Omental fat pad (tissue), 4 donors: ENCODE measurements around the gene RPL15. TPM values are rescaled to one million over a fixed set of nuclear protein-coding genes. Genes with fewer than 3 reads are reported as not detected.
"Not testable (repeated sequence)": the region's sequence is repeated elsewhere in the genome, so short reads cannot be mapped to it uniquely, and the experiment has no call there.

Experiments
- ATAC-seq: fragments of 150-250 bp; one replicate; pipeline ENCODE4 v1.9.1; 2016; ENCODE audit warnings: mild to moderate bottlenecking, moderate library complexity; ENCODE audit not compliant: low FRiP score
- DNase-seq: peaks from one replicate; pipeline ENCODE4 v3.0.0-alpha.2; 2019; ENCODE audit warnings: low spot score
- total RNA-seq, 4 donors: library from RNA; depleted of rRNA; stranded (reverse); fragments of >200 nt; gene quantifications; one replicate each; pipeline ENCODE4 v1.1.0, GENCODE V29; 2016
- TF ChIP-seq, protein P1 (sequence below), 3 donors: fragments of 450-650 bp; IDR thresholded peaks; one replicate each; pipeline ENCODE4 v1.5.1; 2016 to 2017; ENCODE audit warnings: antibody characterized with exemption in 3 of 3, mild to moderate bottlenecking in 3 of 3, moderate library complexity in 2 of 3

Gene RPL15
- 1,000 to 10,000 TPM; 1,996 to 2,993 (median 2,303) TPM for total RNA-seq

GRCh38 chr3:23916886-23917678 lies at the start of gene RPL15, which contains the start of gene NKIRAS1:
TSS of gene RPL15 (plus strand) at chr3:23917132. CDS start at chr3:23917860, 728 bp downstream.
TSS of gene NKIRAS1 (minus strand) at chr3:23916990. CDS start at chr3:23910904, 6,086 bp downstream.
- peak; percentile 99 for ATAC-seq
- TF ChIP-seq, protein P1, sequence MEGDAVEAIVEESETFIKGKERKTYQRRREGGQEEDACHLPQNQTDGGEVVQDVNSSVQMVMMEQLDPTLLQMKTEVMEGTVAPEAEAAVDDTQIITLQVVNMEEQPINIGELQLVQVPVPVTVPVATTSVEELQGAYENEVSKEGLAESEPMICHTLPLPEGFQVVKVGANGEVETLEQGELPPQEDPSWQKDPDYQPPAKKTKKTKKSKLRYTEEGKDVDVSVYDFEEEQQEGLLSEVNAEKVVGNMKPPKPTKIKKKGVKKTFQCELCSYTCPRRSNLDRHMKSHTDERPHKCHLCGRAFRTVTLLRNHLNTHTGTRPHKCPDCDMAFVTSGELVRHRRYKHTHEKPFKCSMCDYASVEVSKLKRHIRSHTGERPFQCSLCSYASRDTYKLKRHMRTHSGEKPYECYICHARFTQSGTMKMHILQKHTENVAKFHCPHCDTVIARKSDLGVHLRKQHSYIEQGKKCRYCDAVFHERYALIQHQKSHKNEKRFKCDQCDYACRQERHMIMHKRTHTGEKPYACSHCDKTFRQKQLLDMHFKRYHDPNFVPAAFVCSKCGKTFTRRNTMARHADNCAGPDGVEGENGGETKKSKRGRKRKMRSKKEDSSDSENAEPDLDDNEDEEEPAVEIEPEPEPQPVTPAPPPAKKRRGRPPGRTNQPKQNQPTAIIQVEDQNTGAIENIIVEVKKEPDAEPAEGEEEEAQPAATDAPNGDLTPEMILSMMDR (IDR thresholded peaks at IDR 0.05) = peak in 1 of 3 donors; percentile 20
- DNase-seq = peak; percentile 78

GRCh38 chr3:23867400-23867799 lies 49.5 kb upstream of the RPL15 start:
- ATAC-seq (no peak), DNase-seq (no peak)
- TF ChIP-seq, protein P1 (IDR thresholded peaks at IDR 0.05) = no peak

GRCh38 chr3:23867838-23868237 lies 49.1 kb upstream of the RPL15 start:
- TF ChIP-seq, protein P1 (IDR thresholded peaks at IDR 0.05) = no peak
- ATAC-seq = no peak
- DNase-seq = no peak

- DNase-seq = no peak
- ATAC-seq = no peak
- TF ChIP-seq, protein P1 (IDR thresholded peaks at IDR 0.05) = no peak
Measured at GRCh38 chr3:23869977-23870662, 46.8 kb upstream of the RPL15 start.

- ATAC-seq, DNase-seq: not testable (repeated sequence)
Measured at GRCh38 chr3:23870663-23871043, 46.3 kb upstream of the RPL15 start.

DNA sequence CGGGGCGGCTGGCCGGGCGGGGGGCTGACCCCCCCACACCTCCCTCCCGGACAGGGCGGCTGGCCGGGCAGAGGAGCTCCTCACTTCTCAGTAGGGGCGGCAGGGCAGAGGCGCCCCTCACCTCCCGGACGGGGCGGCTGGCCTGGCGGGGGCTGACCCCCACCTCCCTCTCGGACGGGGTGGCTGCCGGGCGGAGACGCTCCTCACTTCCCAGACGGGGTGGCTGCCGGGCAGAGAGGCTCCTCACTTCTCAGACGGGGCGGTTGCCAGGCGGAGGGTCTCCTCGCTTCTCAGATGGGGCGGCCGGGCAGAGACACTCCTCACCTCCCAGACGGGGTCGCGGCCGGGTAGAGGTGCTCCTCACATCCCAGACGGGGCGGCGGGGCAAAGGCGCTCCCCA lies 45.6 kb upstream of the RPL15 start:
- ATAC-seq, DNase-seq: not testable (repeated sequence)

DNA sequence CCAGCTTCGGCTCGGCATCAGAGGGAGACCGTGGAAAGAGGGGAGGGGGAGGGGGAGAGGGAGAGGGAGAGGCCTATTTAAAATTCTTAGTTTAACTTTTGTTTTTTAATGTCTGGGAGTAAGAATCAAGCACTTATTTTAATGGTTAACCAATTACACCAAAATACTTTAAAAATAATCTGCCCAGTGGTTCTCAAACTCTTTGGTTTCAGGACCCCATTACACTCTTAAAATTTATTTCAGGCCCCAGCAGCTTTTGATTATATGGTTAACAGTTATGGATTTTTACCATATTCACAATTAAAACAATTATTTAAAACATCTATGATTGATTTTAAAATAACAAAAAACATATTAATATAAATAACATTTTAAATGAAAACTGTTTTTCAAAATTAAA lies 44.6 kb upstream of the RPL15 start:
- TF ChIP-seq, protein P1 (IDR thresholded peaks at IDR 0.05) = no peak
- DNase-seq (no peak), ATAC-seq (no peak)

DNA sequence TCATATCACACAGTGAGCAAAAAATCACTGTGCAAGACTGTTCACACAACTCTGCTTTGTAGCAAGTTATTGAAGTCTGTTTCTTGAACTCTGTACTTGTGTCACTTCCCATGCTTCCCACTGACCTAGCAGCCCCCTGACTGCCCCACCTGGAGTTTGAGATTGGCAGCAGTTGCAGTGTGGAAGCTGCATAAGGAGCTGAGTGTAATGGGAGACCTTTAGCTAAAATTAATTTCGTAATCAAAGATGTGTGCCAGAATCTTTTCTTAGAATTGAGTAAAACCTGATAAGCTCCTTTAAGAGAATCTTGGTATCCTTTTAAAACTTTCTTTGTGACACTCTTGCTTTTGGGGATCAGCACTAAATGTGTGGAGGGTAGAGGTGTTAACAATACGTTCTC lies 43.0 kb upstream of the RPL15 start:
- TF ChIP-seq, protein P1 (IDR thresholded peaks at IDR 0.05) = no peak
- peak; percentile 64 for ATAC-seq
- no peak for DNase-seq
